OCI-LY7 (cell line): ENCODE data around the gene NKAIN2. TPM values are rescaled to one million over a fixed set of nuclear protein-coding genes. Genes with fewer than 3 reads are reported as not detected.

Source experiments
- BruUV-seq: library from RNA; stranded (reverse); fragments of 400-500 nt; replicated peaks from 2 replicates; lab custom pipeline; 2021; lab: Mats Ljungman, UMichigan
- CTCF ChIA-PET: fragments of 300-600 bp; sonication (Branson Sonifier 250); formaldehyde crosslinking; loops from one replicate; lab custom pipeline; 2022; ENCODE audit warnings: antibody characterized with exemption; ENCODE audit not compliant: unreplicated experiment; lab: Charles Lee
- POLR2A ChIA-PET: fragments of 300-600 bp; sonication (Branson Sonifier 250); formaldehyde crosslinking; loops from one replicate; lab custom pipeline; 2022; ENCODE audit warnings: antibody characterized with exemption; lab: Charles Lee
- DNase-seq: peaks from one replicate; pipeline ENCODE4 v3.0.0-alpha.2; 2015; ENCODE audit warnings: low spot score
- H2AFZ ChIP-seq: fragments of 200-600 bp; sonication (generic), shearing (Covaris generic); 2 replicates; pipeline ENCODE4 v1.6.1; 2014; ENCODE audit warnings: mild to moderate bottlenecking, antibody characterized with exemption, low read length, moderate library complexity
- H3K27ac ChIP-seq: fragments of 200-600 bp; sonication (generic); 2 replicates; pipeline ENCODE4 v1.5.1; 2014; ENCODE audit warnings: mixed run types, low read depth, mild to moderate bottlenecking, moderate library complexity, low read length, inconsistent platforms; ENCODE audit not compliant: poor library complexity, severe bottlenecking
- H3K36me3 ChIP-seq: fragments of 200-600 bp; sonication (generic); 2 replicates; pipeline ENCODE4 v1.6.1; 2014; ENCODE audit warnings: mild to moderate bottlenecking, antibody characterized with exemption, low read length, moderate library complexity, mixed read lengths; ENCODE audit not compliant: insufficient read depth
- H3K4me1 ChIP-seq: fragments of 200-600 bp; sonication (generic); 2 replicates; pipeline ENCODE4 v1.5.1; 2014; ENCODE audit warnings: mild to moderate bottlenecking, low read length; ENCODE audit not compliant: insufficient read depth, poor library complexity, severe bottlenecking
- H3K4me2 ChIP-seq: fragments of 200-600 bp; sonication (generic); 2 replicates; pipeline ENCODE4 v1.6.1; 2014; ENCODE audit warnings: mild to moderate bottlenecking, low read length
- H3K4me3 ChIP-seq: fragments of 200-600 bp; sonication (generic); 2 replicates; pipeline ENCODE4 v1.5.1; 2014; ENCODE audit warnings: mild to moderate bottlenecking, low read depth, low read length; ENCODE audit not compliant: poor library complexity, severe bottlenecking
- H3K79me2 ChIP-seq: fragments of 200-600 bp; sonication (generic); 2 replicates; pipeline ENCODE4 v1.6.1; 2016; ENCODE audit warnings: low read depth, mild to moderate bottlenecking, low read length, moderate library complexity, mixed read lengths; ENCODE audit not compliant: insufficient read depth
- H3K9me2 ChIP-seq: fragments of 200-600 bp; sonication (generic); 2 replicates; pipeline ENCODE4 v1.6.1; 2016; ENCODE audit warnings: mild to moderate bottlenecking, low read length, mixed read lengths; ENCODE audit not compliant: insufficient read depth
- H3K9me3 ChIP-seq: fragments of 200-600 bp; sonication (generic); 2 replicates; pipeline ENCODE4 v1.6.1; 2014; ENCODE audit warnings: mild to moderate bottlenecking, mixed run types, low read length, mixed read lengths
- H4K20me1 ChIP-seq: fragments of 200-600 bp; sonication (generic); 2 replicates; pipeline ENCODE4 v1.6.1; 2014; ENCODE audit warnings: mild to moderate bottlenecking, antibody characterized with exemption, low read length, moderate library complexity, mixed read lengths; ENCODE audit not compliant: insufficient read depth
- CTCF ChIP-seq: fragments of 200-600 bp; sonication (generic); conservative IDR thresholded peaks from 2 replicates; pipeline ENCODE4 v1.5.1; 2014; ENCODE audit warnings: mild to moderate bottlenecking, antibody characterized with exemption, low read length, moderate library complexity, mixed read lengths
- EZH2phosphoT487 ChIP-seq: fragments of 200-600 bp; sonication (generic); IDR thresholded peaks from 2 replicates; pipeline ENCODE4 v1.6.1; 2018; ENCODE audit warnings: low read depth, borderline replicate concordance, mild to moderate bottlenecking, mixed run types, antibody characterized with exemption, low read length, moderate library complexity, mixed read lengths
- intact Hi-C: fragments of 100-400 bp; cut with micrococcal nuclease; formaldehyde crosslinking; loops from one replicate; pipeline ENCODE4 v1.10.0; 2022; ENCODE audit not compliant: unreplicated experiment
- total RNA-seq, 2 experiments: library from RNA; depleted of rRNA in 1 of 2; stranded (reverse); fragments of >200 nt in 1 of 2; shearing (Covaris generic) in 1 of 2; gene quantifications; 2 replicates each; pipeline ENCODE4 v1.2.3, GENCODE V29; 2014 to 2022

Gene NKAIN2
- total RNA-seq, 2 experiments from 2014 or later: not detected

- no TSS peak for BruUV-seq
- H3K27ac ChIP-seq: no peak overlapping the region
- TF ChIP-seq EZH2phosphoT487 (no peak), CTCF (no peak)
- POLR2A ChIA-PET: no interaction called here
- no peak for DNase-seq
- no peak overlapping the region for H2AFZ ChIP-seq
- H3K4me1 ChIP-seq: no peaks in the 10 kb centered on the region
- H4K20me1 ChIP-seq: no peaks in the 10 kb centered on the region
- H3K9me3 ChIP-seq: no peaks in the 10 kb centered on the region
- intact Hi-C loops: no loop called here
- H3K4me2 ChIP-seq: no peak overlapping the region
- H3K79me2 ChIP-seq: no peaks in the 10 kb centered on the region
- no peak overlapping the region for H3K4me3 ChIP-seq
- H3K9me2 ChIP-seq: no peaks in the 10 kb centered on the region
- H3K36me3 ChIP-seq: no peaks in the 10 kb centered on the region
- CTCF ChIA-PET: no interaction called here
Measured at GRCh38 chr6:124738482-124738881, 934.8 kb downstream of the NKAIN2 start.

GRCh38 chr6:124741341-124741740 is 937.7 kb downstream of the NKAIN2 start:
- Histone ChIP-seq H3K9me3 (no peaks in the 10 kb centered on the region), H3K4me2 (no peak overlapping the region), H3K9me2 (no peaks in the 10 kb centered on the region), H4K20me1 (no peaks in the 10 kb centered on the region), H3K27ac (no peak overlapping the region), H3K36me3 (no peaks in the 10 kb centered on the region), H3K79me2 (no peaks in the 10 kb centered on the region), H3K4me1 (no peaks in the 10 kb centered on the region), H2AFZ (no peak overlapping the region), H3K4me3 (no peak overlapping the region)
- TF ChIP-seq CTCF (no peak), EZH2phosphoT487 (no peak)
- intact Hi-C loops: no loop called here
- ChIA-PET POLR2A (interaction anchor here (1.3 kb wide), 1 partner anchor 27 kb away, joined by 3 read pairs; no protein-coding TSS in a partner anchor), CTCF (no interaction called here)
- no TSS peak for BruUV-seq
- DNase-seq: no peak

GRCh38 chr6:124742971-124743370 is 939.3 kb downstream of the NKAIN2 start:
- no peak for TF ChIP-seq EZH2phosphoT487
- no peak for TF ChIP-seq CTCF
- no peaks in the 10 kb centered on the region for H3K9me3 ChIP-seq
- ChIA-PET POLR2A (no interaction called here), CTCF (no interaction called here)
- no peak overlapping the region for H3K4me2 ChIP-seq
- no TSS peak for BruUV-seq
- no peak overlapping the region for H3K27ac ChIP-seq
- H3K79me2 ChIP-seq: no peaks in the 10 kb centered on the region
- DNase-seq: no peak
- H2AFZ ChIP-seq: no peak overlapping the region
- no peaks in the 10 kb centered on the region for H3K36me3 ChIP-seq
- no peak overlapping the region for H3K4me3 ChIP-seq
- no peaks in the 10 kb centered on the region for H4K20me1 ChIP-seq
- intact Hi-C loops: no loop called here
- no peaks in the 10 kb centered on the region for H3K4me1 ChIP-seq
- no peaks in the 10 kb centered on the region for H3K9me2 ChIP-seq
